Sigmoid colon (tissue), 4 donors: Measurements from ENCODE around the gene ATG9B.

Experiments used
- CTCF ChIP-seq, 4 experiments: fragments of 450-650 bp in 3 of 4; fragments of 200-600 bp in 1 of 4; IDR thresholded peaks; one replicate each; pipeline ENCODE4 v1.5.1; 2016 to 2019; ENCODE audit warnings: antibody characterized with exemption in 4 of 4, mild to moderate bottlenecking in 3 of 4, moderate library complexity in 2 of 4
- POLR2A ChIP-seq, 2 donors: fragments of 450-650 bp; IDR thresholded peaks; one replicate each; pipeline ENCODE4 v1.6.1; 2016; ENCODE audit warnings: antibody characterized with exemption in 2 of 2, mild to moderate bottlenecking in 2 of 2, moderate library complexity in 2 of 2
- POLR2AphosphoS5 ChIP-seq, 4 donors: sonication (generic); formaldehyde crosslinking; IDR thresholded peaks; one replicate each; pipeline ENCODE4 v1.6.1; 2017; ENCODE audit warnings: antibody characterized with exemption in 4 of 4

- no peak for TF ChIP-seq CTCF (IDR thresholded peaks at IDR 0.05)
- no peak for TF ChIP-seq POLR2A (IDR thresholded peaks at IDR 0.05)
- no peak for TF ChIP-seq POLR2AphosphoS5 (IDR thresholded peaks at IDR 0.05)
Observed at GRCh38 chr7:150989456-150989855, 34.8 kb downstream of the ATG9B start.
